ENCODE results near the gene LRRN4CL.
"Not testable (repeated sequence)": the region's sequence is repeated elsewhere in the genome, so short reads cannot be mapped to it uniquely, and the experiment has no call there.

The LRRN4CL gene

DNA sequence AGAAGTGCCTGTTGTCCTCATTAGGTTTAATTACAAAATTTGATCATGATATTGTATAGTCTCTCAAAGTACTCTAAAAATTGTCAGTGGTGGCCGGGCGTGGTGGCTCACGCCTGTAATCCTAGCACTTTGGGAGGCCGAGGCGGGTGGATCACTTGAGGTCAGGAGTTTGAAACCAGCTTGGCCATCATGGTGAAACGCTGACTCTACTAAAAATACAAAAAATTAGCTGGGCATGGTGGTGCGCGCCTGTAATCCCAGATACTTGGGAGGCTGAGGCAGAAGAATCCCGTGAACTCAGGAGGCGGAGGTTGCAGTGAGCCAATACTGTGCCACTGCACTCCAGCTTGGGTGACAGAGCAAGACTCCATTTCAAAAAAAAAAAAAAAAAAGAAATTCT is 13.9 kb downstream of the LRRN4CL start:
- not testable (repeated sequence) for DNase-seq

- DNase-seq: no peak
Measured at GRCh38 chr11:62673196-62673525, 16.2 kb downstream of the LRRN4CL start.

DNA sequence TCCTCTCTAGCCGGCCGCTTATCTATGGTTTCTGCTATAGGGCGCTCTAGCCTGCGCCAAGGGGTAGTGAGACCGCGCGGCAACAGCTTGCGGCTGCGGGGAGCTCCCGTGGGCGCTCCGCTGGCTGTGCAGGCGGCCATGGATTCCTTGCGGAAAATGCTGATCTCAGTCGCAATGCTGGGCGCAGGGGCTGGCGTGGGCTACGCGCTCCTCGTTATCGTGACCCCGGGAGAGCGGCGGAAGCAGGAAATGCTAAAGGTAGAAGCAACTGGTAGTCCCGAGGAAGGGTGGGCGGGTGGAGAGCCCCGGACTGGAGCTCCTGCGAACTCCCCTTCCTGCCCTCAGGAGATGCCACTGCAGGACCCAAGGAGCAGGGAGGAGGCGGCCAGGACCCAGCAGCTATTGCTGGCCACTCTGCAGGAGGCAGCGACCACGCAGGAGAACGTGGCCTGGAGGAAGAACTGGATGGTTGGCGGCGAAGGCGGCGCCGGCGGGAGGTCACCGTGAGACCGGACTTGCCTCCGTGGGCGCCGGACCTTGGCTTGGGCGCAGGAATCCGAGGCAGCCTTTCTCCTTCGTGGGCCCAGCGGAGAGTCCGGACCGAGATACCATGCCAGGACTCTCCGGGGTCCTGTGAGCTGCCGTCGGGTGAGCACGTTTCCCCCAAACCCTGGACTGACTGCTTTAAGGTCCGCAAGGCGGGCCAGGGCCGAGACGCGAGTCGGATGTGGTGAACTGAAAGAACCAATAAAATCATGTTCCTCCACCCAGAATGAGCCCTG is 17.5 kb downstream of the LRRN4CL start, which contains the start of the genes LBHD1 and UQCC3:
TSS of gene LBHD1 (minus strand) at position 660 of the 782 bp plus-strand sequence. CDS start 2,236 bp downstream, outside the sequence.
TSS of gene UQCC3 (plus strand) at position 66 of the 782 bp plus-strand sequence. CDS start at position 139, 73 bp downstream.
- DNase-seq: peak; percentile 90 to 92

- DNase-seq: no peak
Measured at GRCh38 chr11:62671236-62671607, 18.1 kb downstream of the LRRN4CL start.

- no peak for DNase-seq
Measured at GRCh38 chr11:62669420-62670161, 19.7 kb downstream of the LRRN4CL start.

GRCh38 chr11:62667460-62667859 is 21.9 kb downstream of the LRRN4CL start:
- peak in 1 of 2 experiments; percentile 37 for DNase-seq

GRCh38 chr11:62666259-62666926 is 22.9 kb downstream of the LRRN4CL start:
- peak; percentile 57 to 60 for DNase-seq

DNA sequence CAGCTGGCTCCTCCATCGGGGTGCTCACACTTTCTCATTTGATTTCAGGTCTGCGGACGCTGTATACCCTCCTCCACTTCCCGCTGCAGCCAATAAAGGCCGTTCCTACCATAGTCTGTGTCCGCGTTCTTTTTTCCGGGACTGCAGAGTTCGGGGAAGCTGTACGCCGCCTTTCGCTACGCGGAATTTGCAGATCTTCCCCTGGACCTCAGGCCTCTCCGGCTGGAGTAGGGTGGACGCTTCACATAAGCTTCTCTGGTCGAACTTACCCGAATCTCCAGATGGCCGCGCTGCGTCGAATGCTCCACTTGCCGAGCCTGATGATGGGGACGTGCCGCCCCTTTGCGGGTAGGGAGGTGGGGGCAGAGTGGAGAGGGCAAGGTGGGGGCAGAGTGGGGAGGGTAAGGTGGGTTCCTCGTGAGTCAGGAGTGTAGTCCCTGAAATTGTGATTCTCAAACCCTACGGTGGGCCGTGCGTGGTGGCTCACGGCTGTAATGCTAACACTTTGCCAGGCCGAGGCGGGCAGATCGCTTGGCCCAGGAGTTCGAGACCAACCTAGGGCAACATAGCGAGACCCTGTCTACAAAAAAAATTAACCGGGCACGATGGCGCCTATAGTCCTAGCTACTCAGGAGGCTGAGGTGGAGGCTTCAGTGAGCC is 23.6 kb downstream of the LRRN4CL start:
- peak; percentile 75 to 78 for DNase-seq

DNA sequence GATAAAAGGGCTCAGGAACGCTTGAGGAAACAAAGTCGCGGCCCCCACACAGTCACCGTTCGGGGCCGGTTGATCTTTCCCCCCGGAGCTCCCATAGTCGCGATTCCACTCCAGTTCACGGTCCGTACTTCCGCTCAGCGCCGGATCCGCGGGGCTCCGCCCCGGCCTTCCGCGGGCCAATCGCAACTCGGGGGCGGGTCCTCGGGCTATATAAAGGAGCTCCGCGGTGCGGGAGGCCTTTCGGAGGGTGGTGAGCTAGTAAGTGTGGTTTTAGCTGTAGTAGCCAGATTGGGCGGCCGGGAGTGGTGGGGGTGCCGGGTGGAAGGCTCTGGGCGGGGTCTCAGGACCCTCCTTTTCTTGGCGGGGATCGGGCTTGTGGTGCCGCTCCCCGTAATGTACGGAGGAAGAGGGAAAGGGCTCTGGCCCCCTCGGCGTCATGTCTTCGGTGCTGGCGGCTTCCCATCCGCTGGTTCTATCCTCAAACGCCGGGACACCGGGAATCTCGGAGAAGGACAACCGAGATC is 24.2 kb downstream of the LRRN4CL start, which contains the start of the genes C11orf98 and CSKMT:
TSS of gene C11orf98 (minus strand) at position 136 of the 524 bp plus-strand sequence. CDS start at position 95, 41 bp downstream.
TSS of gene CSKMT (plus strand) at position 238 of the 524 bp plus-strand sequence. CDS start 568 bp downstream, outside the sequence.
- DNase-seq: peak; percentile 99

- no peak for DNase-seq
Measured at GRCh38 chr11:62664405-62665074, 24.8 kb downstream of the LRRN4CL start.

- DNase-seq: no peak
Measured at GRCh38 chr11:62656796-62657429, 32.4 kb downstream of the LRRN4CL start.

GRCh38 chr11:62654297-62654696 is 35.0 kb downstream of the LRRN4CL start:
- DNase-seq: no peak

GRCh38 chr11:62652161-62653006 is 36.9 kb downstream of the LRRN4CL start:
- peak in 1 of 2 experiments; percentile 38 for DNase-seq

DNA sequence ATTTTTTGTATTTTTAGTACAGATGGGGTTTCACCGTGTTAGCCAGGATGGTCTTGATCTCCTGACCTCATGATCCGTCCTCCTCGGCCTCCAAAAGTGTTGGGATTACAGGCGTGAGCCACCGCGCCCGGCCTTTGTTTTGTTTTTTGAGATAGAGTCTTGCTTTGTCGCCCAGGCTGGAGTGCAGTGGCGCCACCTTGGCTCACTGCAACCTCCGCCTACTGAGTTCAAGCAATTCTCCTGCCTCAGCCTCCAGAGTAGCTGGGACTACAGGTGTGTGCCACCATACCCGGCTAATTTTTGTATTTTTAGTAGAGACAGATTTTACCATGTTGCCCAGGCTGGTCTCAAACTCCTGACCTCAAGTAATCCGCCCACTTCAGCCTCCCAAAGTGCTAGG is 39.0 kb downstream of the LRRN4CL start:
- not testable (repeated sequence) for DNase-seq

GRCh38 chr11:62649486-62649885 is 39.8 kb downstream of the LRRN4CL start:
- DNase-seq: no peak

DNA sequence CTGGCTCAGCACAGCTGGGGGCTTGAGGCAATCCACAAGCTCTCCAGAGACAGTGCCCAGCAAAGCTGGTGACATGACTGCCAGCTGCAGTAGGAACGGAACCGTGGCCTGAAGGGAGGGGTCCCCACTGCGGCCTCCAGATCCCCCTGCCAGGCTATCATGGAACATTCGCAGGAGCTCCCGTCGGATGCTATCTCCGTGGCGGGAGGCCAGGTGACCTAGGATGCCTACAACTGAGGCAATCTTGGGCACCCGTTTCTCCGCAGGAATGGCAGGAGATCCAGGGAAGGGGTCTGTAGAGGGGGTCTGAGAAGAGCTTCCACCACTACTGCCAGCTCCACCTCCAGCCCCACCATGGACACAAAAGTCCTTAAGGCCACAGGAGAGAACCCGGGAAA is 40.4 kb downstream of the LRRN4CL start:
- no peak for DNase-seq

DNA sequence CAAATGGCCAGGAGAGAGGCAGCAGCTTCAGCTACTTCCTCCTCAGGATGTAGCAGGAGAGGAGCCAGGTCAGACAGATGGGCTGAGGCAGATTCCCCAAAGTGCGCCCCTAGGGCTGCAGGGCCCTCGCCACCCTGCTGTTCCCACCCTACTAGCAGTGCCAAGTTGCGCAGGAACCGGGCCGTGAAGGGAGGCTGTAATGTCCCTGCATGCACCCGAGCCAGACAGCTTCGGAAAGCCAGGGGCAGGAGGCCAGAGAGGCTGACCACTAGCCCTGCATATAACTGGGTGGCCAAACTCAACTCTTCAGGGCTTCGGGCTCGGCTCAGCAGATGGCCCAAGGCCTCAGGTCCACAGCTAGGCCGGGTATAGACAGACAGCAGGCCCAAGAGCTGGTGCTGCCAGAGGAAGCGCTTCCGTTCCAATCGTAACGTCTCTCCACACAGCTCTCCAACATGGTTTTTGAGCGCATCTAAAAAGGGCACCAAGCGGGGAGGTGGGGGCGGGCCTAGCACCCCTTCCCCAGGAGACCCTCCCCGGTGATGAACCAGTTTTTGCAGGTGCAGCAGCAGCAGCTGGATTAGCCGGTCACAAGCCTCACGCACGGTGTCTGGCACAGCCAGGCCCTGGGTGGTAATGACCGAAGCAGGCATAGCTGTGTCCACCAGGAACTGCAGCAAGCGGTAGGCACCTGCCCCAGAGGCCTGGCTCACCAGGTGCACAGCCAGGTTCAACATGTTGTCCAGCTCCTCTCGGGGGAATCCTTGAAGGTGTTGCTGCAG is 41.0 kb downstream of the LRRN4CL start:
- no peak for DNase-seq

GRCh38 chr11:62647609-62648005 is 41.7 kb downstream of the LRRN4CL start:
- no peak for DNase-seq

- no peak for DNase-seq
Measured at GRCh38 chr11:62646825-62647608, 42.3 kb downstream of the LRRN4CL start.

Measured in activated T-cell treated with anti-CD3 and anti-CD28 coated beads, Interleukin-2, amount 50 U/mL, for 48 hours (primary cell).